HAP-1 (cell line): Measurements from ENCODE around the gene COX19.

Source experiments
- DNase-seq, 2 experiments: peaks; one replicate each; pipeline ENCODE4 v3.0.0-alpha.2; 2016 to 2020; ENCODE audit warnings: low spot score in 2 of 2
- H3K27me3 ChIP-seq: fragments of 250-450 bp; sonication (Bioruptor Pico); 2 replicates; pipeline ENCODE4 v1.5.1; 2020; ENCODE audit warnings: low read depth, mild to moderate bottlenecking, moderate library complexity
- H3K36me3 ChIP-seq: fragments of 250-450 bp; sonication (Bioruptor Pico); replicated peaks from 2 replicates; pipeline ENCODE4 v1.5.1; 2020; ENCODE audit warnings: mild to moderate bottlenecking
- H3K4me1 ChIP-seq: fragments of 250-450 bp; sonication (Bioruptor Pico); 2 replicates; pipeline ENCODE4 v1.5.1; 2020; ENCODE audit warnings: mild to moderate bottlenecking
- H3K4me3 ChIP-seq: fragments of 250-450 bp; sonication (Bioruptor Pico); 2 replicates; pipeline ENCODE4 v1.5.1; 2020; ENCODE audit warnings: mild to moderate bottlenecking, moderate library complexity
- H3K9me3 ChIP-seq: fragments of 250-450 bp; sonication (Bioruptor Pico); 2 replicates; pipeline ENCODE4 v1.5.1; 2020; ENCODE audit warnings: mild to moderate bottlenecking, moderate library complexity
- in situ Hi-C: fragments of 300-500 bp; cut with MboI; formaldehyde crosslinking; loops from 3 replicates; pipeline ENCODE4 v1.14.3; 2020; ENCODE audit warnings: low sequenced_read_pairs, inconsistent platforms, mixed read lengths

Gene COX19

DNA sequence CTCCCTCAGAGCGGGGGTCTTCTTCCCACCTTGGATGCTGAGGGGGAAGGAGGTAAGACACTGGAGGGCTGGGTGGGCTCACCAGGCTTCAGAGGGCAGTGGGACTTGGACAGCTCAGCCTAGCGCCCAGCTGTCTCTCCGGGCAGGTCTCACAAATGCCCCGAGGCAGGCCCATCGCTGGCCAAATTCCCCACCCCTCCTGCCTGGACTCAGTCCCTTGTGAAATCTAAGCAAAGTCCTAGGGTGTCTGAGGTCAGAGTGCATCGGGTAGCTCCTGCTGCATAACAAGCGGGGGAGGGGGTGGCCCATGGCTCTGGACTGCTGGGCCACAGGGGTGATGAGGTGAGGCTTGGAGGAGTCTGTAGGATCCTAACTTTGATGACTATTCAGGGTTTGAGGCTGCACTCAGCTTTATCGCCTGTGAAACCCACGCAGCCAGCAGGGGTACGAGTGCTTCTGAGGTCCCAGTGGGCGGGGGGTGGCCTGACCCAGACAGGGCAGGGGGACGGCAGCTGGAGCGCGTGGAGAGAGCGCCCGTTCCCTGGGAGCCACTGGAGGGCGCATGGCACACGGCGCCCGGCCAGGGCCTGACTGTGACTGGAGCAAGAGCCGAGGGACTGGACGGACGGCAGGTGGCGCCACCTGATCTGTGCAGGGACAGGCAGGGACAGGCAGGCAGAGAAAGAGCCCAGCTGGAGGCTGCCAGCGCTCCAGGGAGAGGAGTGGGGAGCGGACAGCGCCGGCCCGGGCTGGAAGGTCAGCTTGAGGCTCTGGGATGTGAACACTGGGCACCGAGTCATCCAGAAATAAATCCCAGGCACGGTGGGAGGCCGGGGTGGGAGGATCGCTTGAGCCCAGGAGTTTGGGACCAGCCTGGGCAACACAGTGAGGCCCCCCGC lies 17.6 kb upstream of the COX19 start:
- Histone ChIP-seq H3K36me3 (no peaks in the 10 kb centered on the region; the same call in 1 of the 2 replicates), H3K27me3 (no peaks in the 10 kb centered on the region), H3K4me1 (peaks cover 2% of the 10 kb centered on the region; the same call in 1 of the 2 replicates), H3K4me3 (no peak overlapping the region), H3K9me3 (no peaks in the 10 kb centered on the region)
- in situ Hi-C loops = loop anchor here (5.0 kb wide), 2 partner anchors 74 to 184 kb away; no protein-coding TSS in a partner anchor
- peak; percentile 96 to 99 for DNase-seq

DNA sequence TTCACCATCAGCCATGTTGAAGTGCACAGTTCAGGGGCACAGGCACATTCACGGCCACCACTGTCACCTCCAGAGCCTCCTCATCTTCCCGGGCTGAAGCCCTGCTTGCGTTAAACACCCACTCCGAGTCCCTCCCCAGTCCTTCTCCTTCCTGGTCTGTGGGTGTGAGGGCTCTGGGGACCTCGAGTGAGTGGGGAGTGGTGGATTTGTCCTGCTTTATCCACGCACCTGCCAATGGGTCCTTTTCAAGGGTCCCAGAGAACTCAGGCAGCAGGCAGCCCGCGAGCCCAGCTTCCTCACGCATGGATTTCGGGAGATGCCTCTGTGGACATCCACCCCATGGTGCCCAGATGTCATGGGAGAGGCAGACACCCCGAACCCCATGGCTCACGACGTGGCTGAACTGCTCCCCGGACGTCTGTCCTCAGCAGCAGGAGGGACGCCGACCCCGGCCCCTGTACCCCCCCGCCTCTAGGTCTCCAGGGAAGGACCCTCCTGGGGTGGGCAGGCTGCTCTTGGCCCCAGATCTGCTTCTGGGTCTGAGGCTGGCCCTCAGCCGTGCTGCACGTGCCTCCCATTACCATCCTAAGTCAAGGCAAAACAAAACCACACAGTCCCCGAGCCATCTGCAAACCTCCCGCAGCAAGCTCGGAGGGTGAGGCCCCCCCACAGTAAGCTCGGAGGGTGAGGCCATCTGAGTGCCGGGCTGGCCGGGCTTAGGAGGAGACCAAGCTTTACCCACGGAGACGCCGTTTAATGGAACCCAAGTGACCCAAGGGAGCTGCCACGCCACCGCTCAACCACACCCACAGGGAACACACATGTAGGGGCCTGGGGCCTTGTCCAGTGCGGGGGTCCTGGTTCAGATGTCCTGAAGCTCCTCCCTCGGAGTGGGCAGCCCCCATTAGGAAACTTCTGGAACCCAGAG lies 16.6 kb upstream of the COX19 start:
- Histone ChIP-seq H3K9me3 (no peaks in the 10 kb centered on the region), H3K4me1 (peaks cover 2% of the 10 kb centered on the region; the same call in 1 of the 2 replicates), H3K4me3 (no peak overlapping the region), H3K27me3 (no peaks in the 10 kb centered on the region), H3K36me3 (no peaks in the 10 kb centered on the region)
- DNase-seq = no peak
- in situ Hi-C loops = loop anchor here (5.0 kb wide), 2 partner anchors 75 to 185 kb away; no protein-coding TSS in a partner anchor

DNA sequence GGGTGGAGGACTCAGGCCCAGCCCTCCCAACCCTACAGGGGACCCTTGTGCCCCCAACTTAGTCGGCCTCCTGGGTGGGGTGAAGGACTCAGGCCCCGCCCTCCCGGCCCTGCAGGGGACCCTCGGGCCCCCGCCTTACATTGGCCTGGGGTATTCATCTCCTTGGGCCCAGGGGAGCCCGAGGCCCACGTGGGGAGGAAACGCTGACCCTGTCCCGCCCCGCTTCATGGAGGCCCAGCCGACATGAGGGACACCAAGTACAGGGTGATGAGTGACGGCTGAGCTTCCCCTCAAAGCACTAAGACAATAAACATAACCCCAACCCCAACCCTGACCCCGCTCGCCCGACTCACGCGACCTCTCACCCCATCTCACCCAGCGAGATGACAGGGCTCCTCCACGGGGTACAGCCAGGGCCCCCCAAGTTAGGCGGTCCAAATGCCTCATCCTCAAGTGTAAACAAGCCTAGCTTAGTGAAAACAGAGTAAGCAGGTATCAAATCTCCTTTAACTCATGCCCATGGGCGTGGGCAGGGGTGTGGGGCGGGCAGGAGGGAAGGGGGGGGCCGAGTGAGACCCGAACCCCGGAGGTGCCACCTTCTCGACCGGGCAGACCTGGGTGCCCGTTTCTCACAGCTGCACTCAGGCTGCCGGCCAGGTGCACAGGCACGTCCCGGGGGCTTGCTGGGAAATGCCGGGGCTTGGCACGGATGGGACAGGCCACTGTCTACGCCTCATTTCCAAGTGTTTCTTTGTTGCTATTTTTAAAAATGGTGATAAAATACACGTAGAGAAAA lies 15.8 kb upstream of the COX19 start:
- no peaks in the 10 kb centered on the region; the same call in 1 of the 2 replicates for H3K27me3 ChIP-seq
- no peaks in the 10 kb centered on the region for H3K36me3 ChIP-seq
- no peak overlapping the region for H3K4me3 ChIP-seq
- in situ Hi-C loops = loop anchor here (5.0 kb wide), 2 partner anchors 76 to 186 kb away; no protein-coding TSS in a partner anchor
- H3K9me3 ChIP-seq = no peaks in the 10 kb centered on the region
- H3K4me1 ChIP-seq = peaks cover 2% of the 10 kb centered on the region; the same call in 1 of the 2 replicates
- no peak for DNase-seq

DNA sequence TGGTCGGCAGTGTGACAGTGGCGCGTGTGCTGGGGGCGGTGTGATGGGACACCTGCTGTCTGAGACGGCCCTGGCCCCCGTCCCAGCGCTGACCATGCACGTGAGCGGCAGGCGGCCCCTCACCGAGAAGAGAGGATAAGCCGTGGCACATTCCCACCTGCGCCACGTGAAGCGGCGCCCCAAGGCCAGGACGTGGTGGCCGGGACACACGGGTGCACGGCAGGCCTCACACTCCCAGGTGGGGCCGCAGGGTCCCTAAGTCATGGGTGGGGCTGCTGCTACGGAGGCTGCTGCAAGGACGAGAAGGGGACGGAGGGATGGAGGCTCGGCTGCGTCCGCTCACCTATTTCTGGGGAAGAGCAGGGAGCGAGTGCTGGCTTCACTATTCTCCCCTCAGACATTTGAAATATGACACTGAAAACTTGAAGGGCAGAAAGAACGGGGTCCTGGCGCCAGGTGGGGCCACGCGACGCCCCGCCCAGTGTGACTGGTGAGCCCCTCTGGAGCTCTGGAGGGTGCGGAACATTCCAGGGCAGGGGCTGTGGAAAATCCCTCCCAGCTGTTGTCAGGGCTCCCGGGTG lies 15.1 kb upstream of the COX19 start:
- no peaks in the 10 kb centered on the region; the same call in 1 of the 2 replicates for H3K27me3 ChIP-seq
- H3K36me3 ChIP-seq = no peaks in the 10 kb centered on the region
- no peak for DNase-seq
- no peaks in the 10 kb centered on the region for H3K9me3 ChIP-seq
- H3K4me3 ChIP-seq = no peak overlapping the region
- in situ Hi-C loops = loop anchor here (5.0 kb wide), 2 partner anchors 77 to 187 kb away; no protein-coding TSS in a partner anchor
- H3K4me1 ChIP-seq = peaks cover 2% of the 10 kb centered on the region; the same call in 1 of the 2 replicates

DNA sequence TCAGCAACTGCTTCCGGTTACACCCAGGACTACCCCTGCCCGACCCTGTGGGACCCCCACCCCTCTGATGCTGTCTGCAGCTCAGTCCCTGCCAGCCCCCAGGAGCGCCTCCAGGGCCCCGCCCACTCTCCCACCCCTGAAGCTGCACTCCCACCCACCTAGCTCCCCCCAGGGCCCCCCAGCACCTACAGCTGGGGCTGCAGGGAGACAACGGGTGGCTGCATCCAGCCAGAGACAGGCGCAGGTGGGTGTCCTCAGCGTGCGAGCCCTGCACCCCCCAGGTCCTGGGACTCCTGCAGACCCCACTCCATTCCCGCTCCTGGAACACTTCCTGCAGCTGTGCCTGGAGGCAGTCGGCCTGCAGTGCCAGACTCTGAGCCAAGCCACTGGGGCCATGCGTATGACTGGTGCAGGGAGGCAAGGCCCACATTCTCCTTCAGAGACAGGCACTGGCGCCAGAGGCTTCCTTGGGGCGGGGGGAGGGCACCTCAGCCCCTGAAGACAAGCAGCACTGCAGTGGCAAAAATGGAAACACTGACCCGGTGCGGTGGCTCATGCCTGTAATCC lies 13.7 kb upstream of the COX19 start:
- Histone ChIP-seq H3K4me1 (peaks cover 2% of the 10 kb centered on the region; the same call in 1 of the 2 replicates), H3K36me3 (no peaks in the 10 kb centered on the region)

DNA sequence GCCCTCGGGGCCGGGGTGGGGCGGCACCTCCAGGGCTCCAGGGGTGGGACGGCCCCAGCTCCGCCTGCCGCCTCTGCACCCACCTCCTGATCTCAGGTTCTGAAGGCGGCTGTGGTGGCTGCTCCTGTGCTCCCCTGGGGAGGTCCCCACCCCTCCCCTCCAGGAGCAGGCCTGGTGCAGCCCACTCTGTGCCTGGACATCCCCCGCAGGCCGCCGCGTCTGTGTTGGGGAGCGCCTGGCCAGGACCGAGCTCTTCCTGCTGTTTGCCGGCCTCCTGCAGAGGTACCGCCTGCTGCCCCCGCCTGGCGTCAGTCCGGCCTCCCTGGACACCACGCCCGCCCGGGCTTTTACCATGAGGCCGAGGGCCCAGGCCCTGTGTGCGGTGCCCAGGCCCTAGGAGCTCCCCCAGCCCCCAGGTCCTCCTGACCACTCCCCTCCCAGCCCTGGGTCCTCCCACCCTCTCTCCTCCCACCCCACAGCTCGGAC lies 13.1 kb upstream of the COX19 start:
- Histone ChIP-seq H3K9me3 (no peaks in the 10 kb centered on the region), H3K36me3 (no peaks in the 10 kb centered on the region), H3K27me3 (no peaks in the 10 kb centered on the region; the same call in 1 of the 2 replicates), H3K4me3 (no peak overlapping the region), H3K4me1 (peaks cover 2% of the 10 kb centered on the region; the same call in 1 of the 2 replicates)
- in situ Hi-C loops = no loop called here
- DNase-seq = no peak

More for the DNA sequence above, 13.7 kb upstream of the COX19 start:
- Histone ChIP-seq H3K4me3 (no peak overlapping the region), H3K27me3 (no peaks in the 10 kb centered on the region; the same call in 1 of the 2 replicates), H3K9me3 (no peaks in the 10 kb centered on the region)
- DNase-seq = no peak
- in situ Hi-C loops = no loop called here

DNA sequence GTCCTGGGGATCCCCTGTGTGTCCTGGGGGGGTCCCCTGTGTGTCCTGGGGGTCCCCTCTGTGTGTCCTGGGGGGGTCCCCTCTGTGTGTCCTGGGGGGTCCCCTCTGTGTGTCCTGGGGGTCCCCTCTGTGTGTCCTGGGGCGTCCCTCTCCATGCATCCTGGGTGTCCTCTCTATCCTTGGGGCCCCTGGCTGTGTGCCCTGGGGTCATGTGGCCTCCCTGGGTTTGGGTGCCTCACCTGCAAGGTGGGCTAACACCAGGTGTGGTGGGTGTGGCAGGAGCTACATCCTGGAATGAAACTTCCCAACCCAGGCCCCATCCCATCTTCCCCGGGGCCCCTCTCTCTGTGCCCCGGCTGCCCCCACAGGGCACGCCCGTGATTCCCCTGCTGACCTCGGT lies 12.6 kb upstream of the COX19 start:
- H3K36me3 ChIP-seq = no peaks in the 10 kb centered on the region
- no peaks in the 10 kb centered on the region for H3K4me1 ChIP-seq
- DNase-seq = no peak
- in situ Hi-C loops = no loop called here
- H3K9me3 ChIP-seq = no peaks in the 10 kb centered on the region
- no peaks in the 10 kb centered on the region; the same call in 1 of the 2 replicates for H3K27me3 ChIP-seq
- H3K4me3 ChIP-seq = no peak overlapping the region

DNA sequence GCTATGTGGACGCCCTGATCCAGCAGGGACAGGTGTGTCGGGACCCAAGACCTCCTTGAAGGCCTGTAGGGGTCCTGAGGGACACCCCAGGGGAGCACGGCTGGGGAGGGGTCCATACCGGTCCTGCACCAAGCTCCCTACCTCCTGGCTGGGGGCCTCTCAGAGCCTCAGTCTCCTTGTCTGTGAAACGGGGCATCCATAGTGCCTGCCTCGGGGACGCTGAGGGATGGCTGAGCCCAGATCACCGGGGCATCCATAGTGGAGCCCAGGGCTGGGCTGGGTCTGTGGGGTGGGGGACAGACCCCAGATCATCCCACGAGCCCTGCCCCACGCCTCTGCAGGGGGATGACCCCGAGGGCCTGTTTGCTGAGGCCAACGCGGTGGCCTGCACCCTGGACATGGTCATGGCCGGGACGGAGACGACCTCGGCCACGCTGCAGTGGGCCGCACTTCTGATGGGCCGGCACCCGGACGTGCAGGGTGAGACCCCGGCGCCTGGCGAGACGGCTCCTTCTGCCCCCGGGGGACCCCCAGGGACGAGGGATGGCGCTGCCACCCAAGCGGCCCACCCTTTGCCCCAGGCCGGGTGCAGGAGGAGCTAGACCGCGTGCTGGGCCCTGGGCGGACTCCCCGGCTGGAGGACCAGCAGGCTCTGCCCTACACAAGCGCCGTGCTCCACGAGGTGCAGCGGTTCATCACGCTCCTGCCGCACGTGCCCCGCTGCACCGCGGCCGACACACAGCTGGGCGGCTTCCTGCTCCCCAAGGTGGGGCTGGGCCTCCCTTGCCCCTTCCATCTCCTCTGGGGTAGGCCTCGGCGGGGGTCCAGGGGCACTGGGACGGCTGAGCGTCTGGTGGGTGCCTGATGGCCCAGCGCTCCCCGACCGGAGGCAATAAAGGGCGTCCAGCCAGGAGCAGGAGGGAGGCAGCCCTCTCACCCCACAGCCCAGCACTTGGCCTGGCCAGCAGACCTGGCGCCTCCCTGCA lies 11.7 kb upstream of the COX19 start:
- no peak for DNase-seq
- Histone ChIP-seq H3K36me3 (no peaks in the 10 kb centered on the region), H3K4me1 (no peaks in the 10 kb centered on the region), H3K9me3 (no peaks in the 10 kb centered on the region), H3K27me3 (no peaks in the 10 kb centered on the region; the same call in 1 of the 2 replicates), H3K4me3 (no peak overlapping the region)
- in situ Hi-C loops = no loop called here

DNA sequence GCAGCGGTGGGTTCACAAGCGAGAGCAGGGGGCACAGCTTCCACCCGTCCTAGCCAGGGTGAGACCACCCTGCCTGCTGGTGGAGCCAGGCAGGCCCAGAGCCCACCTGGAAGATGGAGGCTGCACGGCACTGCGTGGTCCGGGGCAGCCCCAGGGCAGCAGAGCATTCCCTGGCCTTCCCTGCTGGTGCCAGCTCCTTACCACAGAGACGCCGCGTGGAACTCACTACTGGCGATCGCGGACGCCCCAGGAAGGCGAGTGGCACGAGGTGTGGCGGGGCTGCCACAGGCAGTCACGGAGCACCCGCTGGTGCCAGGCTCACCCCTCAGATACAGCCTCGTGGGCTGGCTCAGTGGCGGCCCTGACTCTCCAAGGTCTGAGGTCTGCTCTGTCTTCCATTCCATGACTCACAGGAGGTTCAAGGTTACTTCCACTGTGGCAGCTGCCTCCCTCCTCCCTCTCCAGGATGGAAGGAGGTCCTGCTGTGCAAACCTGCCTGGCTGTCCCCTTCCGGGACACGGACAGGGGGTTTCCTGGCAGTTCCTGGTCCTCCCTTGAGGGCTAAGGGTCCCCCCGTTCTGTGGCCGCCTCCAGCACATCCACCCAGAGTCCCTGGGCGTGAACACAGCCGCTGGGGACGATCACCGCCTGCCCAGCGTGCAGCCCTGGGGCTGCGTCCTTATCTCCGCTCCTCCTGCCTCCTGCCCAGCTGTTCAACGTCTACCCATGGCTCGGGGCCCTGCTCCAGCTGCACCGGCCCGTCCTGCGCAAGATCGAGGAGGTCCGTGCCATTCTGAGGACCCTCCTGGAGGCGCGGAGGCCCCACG lies 10.8 kb upstream of the COX19 start:
- no peaks in the 10 kb centered on the region for H3K9me3 ChIP-seq
- no peak overlapping the region for H3K4me3 ChIP-seq
- H3K36me3 ChIP-seq = no peaks in the 10 kb centered on the region
- DNase-seq = no peak
- in situ Hi-C loops = no loop called here
- H3K4me1 ChIP-seq = no peaks in the 10 kb centered on the region
- no peaks in the 10 kb centered on the region; the same call in 1 of the 2 replicates for H3K27me3 ChIP-seq

DNA sequence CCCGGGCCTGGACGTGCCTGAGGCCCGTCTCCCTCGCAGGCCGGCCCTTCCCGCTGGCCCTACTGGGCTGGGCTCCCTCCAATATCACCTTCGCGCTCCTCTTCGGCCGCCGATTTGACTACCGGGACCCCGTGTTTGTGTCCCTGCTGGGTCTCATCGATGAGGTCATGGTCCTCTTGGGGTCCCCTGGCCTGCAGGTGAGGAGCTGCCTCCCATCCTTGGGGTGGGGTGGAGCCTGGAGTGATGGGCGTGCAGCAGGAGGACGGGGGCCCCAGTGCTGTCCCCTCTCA lies 9.7 kb upstream of the COX19 start:
- in situ Hi-C loops = no loop called here
- Histone ChIP-seq H3K4me3 (no peak overlapping the region), H3K9me3 (no peaks in the 10 kb centered on the region), H3K27me3 (no peaks in the 10 kb centered on the region; the same call in 1 of the 2 replicates), H3K4me1 (no peaks in the 10 kb centered on the region), H3K36me3 (no peaks in the 10 kb centered on the region)
- DNase-seq = no peak
